GM06990 (cell line): ENCODE results near the gene CCKAR.

Source experiments
- DNase-seq: peaks from one replicate; pipeline ENCODE4 v3.0.0-alpha.2; 2011; ENCODE audit not compliant: insufficient read length; ENCODE audit errors: extremely low read depth
- H3K27me3 ChIP-seq: replicated peaks from 2 replicates; pipeline ENCODE4 v1.6.0; 2011; ENCODE audit warnings: low read length; ENCODE audit not compliant: control insufficient read depth, insufficient read depth
- H3K36me3 ChIP-seq: 2 replicates; pipeline ENCODE4 v1.5.1; 2011; ENCODE audit warnings: low read length; ENCODE audit not compliant: control insufficient read depth, insufficient read depth
- H3K4me3 ChIP-seq: replicated peaks from 2 replicates; pipeline ENCODE4 v1.5.1; 2011; ENCODE audit warnings: low read depth, mild to moderate bottlenecking, control low read depth, low read length
- TF ChIP-seq, protein P1 (sequence below): IDR thresholded peaks from 2 replicates; pipeline ENCODE4 v1.5.1; 2011; ENCODE audit warnings: low read length, control low read depth, mild to moderate bottlenecking, inconsistent platforms; ENCODE audit not compliant: insufficient read depth, poor library complexity, severe bottlenecking

The CCKAR gene

DNA sequence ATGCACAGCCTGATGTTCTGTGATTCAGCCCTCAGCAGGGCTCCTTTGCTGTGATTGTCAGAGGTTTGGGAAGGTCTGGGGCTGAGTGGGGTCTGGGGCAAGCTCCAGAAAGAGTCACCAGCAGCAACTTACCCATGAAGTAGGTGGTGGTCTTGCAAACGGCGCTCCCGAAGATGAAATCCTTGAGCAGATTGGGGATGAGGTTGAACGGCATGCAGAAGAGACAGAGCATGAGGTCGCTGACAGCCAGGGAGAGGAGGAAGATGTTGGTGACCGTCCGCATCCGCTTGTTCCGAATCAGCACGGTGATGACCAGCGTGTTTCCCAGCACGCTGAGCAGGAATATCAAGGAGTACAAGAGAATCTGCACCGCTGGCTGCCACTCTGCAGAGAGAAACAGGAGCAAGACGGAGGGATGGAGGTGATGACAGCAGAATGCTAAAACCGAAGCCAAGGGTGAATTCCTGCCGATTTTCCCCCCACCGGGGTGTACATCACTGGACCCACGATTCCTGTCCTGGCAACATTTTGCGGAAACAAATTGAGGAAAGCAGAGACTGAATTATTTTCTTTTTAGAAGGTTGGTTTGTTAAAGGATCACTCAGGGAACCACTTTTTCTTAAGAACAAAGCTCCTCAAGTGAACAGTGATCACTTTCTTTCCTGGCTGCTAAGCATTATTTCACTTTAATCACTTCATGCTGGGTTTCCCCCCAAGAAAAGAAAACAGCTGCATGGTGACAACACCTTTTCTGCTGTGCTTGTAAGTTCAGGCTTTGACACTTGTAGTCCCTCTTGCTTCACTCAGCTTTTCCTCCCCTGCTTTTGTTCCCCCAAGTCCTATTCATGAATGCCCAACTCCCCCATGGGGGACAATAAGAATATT lies 941 bp downstream of the CCKAR start:
- H3K4me3 ChIP-seq: no peak overlapping the region
- no peaks in the 10 kb centered on the region for H3K36me3 ChIP-seq
- TF ChIP-seq, protein P1, sequence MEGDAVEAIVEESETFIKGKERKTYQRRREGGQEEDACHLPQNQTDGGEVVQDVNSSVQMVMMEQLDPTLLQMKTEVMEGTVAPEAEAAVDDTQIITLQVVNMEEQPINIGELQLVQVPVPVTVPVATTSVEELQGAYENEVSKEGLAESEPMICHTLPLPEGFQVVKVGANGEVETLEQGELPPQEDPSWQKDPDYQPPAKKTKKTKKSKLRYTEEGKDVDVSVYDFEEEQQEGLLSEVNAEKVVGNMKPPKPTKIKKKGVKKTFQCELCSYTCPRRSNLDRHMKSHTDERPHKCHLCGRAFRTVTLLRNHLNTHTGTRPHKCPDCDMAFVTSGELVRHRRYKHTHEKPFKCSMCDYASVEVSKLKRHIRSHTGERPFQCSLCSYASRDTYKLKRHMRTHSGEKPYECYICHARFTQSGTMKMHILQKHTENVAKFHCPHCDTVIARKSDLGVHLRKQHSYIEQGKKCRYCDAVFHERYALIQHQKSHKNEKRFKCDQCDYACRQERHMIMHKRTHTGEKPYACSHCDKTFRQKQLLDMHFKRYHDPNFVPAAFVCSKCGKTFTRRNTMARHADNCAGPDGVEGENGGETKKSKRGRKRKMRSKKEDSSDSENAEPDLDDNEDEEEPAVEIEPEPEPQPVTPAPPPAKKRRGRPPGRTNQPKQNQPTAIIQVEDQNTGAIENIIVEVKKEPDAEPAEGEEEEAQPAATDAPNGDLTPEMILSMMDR: no peak
- peaks cover 2% of the 10 kb centered on the region for H3K27me3 ChIP-seq
- no peak for DNase-seq

DNA sequence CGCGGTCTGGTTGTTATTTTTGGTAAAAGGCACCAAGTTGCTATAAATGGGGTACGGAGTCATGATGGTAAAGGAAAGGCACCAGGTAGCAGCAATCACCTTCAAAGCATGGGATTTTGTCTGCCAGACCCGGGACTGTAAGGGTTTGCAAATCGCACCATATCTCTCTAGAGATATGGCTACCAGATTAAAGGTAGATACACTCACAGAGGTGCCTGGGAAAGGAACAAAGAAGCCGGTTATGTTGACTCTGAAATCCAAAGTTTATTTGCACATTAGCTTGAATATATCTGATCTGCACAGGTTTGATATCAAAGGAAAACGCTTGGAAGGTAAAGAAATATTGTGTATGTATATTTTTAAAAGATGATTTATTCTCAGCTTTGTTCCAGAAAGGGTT lies 4.6 kb downstream of the CCKAR start:
- peaks cover 2% of the 10 kb centered on the region for H3K27me3 ChIP-seq

DNA sequence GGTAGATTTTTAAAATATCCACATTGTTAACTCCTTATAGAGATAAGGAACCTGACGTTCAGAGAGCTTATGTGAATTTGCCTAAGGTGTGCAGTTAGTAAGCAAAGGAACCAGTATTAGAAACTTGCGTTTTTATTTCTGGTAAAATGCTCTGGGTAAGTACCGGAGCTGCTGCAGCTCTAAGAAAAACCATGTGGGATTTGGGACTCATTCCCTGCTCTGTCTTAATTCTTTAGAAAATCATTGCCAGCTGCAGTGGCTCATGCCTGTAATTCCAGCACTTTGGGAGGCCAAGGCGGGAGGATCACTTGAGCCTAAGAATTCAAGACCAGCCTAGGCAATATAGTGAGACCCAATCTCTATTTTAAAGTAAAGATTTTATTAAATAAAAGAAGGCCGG lies 5.8 kb downstream of the CCKAR start:
- no peaks in the 10 kb centered on the region for H3K27me3 ChIP-seq
- H3K36me3 ChIP-seq: no peaks in the 10 kb centered on the region
- TF ChIP-seq, protein P1: no peak
- no peak for DNase-seq
- H3K4me3 ChIP-seq: no peak overlapping the region

More for the DNA sequence above, 4.6 kb downstream of the CCKAR start:
- no peak for DNase-seq
- TF ChIP-seq, protein P1: no peak
- H3K4me3 ChIP-seq: no peak overlapping the region
- no peaks in the 10 kb centered on the region for H3K36me3 ChIP-seq

DNA sequence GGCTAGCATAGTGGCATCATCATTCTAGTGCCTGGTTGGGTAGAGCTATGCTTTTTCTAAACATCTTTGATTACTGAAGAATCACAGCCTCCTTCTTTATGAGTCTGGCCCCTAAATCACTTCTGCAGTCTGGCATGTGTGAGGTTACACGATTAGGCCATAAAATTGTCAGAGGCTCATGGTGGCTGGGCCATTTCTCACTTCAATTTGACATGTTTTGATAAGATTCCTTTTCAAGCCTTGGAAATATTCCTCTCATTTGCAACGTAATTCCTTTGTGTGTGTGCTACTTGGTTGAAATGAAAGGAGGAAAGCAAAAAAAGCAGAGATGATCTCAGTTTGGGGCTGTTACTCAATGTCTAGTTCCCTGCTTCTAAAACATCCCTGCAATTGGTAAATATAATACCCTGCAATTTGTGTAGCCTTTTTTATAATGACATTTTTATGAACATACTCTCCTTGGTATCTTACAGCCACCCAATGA lies 6.2 kb downstream of the CCKAR start:
- H3K4me3 ChIP-seq: no peak overlapping the region
- H3K36me3 ChIP-seq: no peaks in the 10 kb centered on the region
- TF ChIP-seq, protein P1: no peak
- no peaks in the 10 kb centered on the region for H3K27me3 ChIP-seq
- no peak for DNase-seq

DNA sequence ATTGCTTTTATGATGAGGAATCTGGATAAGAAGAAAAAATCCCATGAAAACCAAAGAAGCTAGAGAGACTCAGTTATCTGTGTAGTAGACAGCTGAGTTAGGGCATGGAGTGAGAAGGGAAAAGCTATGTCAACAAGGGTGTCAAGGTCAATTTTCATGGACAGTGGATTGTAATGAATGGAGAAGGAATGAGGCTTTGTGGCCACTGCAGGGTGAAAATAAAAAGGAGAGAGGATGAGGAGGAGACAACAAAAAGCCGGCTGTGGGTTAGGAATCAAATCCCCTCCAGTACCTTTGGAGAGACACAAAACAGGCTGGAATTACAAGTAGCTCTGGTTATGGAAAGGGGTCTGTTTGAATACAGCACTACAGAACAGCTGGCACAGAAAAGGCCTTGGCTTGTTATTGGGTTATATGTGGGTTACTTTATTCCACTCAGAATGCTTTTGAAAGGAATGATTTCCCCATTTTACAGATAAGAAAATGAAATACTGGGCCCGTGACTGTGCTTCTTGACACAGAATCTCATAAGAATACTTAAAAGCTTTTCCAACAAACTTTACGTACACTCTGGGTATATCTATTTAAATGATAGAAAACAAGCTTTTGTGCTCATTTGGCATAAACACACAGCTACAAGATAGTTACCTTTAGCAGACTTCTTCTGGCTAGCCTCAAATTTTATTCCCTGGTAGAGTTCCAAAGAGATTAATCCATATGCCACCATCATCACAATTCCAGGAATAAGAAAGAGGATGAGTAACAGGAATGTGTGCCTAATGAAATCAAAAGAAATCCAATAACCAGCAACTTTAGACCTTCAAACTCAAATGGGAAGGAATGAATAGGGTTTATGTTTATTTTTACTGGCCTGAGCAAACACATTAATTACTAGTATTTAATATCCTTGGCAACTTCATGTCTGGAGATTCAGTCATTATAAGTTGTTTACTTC lies 7.5 kb downstream of the CCKAR start:
- TF ChIP-seq, protein P1: no peak
- DNase-seq: no peak
- H3K4me3 ChIP-seq: no peak overlapping the region

More for the DNA sequence above, 7.5 kb downstream of the CCKAR start:
- no peaks in the 10 kb centered on the region for H3K36me3 ChIP-seq
- H3K27me3 ChIP-seq: no peaks in the 10 kb centered on the region
